NCI-H187 (cell line): ENCODE results near the gene SRA1.

Source experiments
- DNase-seq, 2 experiments: peaks; one replicate each; lab custom pipeline; 2025; lab: John Stamatoyannopoulos, UW

Gene SRA1

DNA sequence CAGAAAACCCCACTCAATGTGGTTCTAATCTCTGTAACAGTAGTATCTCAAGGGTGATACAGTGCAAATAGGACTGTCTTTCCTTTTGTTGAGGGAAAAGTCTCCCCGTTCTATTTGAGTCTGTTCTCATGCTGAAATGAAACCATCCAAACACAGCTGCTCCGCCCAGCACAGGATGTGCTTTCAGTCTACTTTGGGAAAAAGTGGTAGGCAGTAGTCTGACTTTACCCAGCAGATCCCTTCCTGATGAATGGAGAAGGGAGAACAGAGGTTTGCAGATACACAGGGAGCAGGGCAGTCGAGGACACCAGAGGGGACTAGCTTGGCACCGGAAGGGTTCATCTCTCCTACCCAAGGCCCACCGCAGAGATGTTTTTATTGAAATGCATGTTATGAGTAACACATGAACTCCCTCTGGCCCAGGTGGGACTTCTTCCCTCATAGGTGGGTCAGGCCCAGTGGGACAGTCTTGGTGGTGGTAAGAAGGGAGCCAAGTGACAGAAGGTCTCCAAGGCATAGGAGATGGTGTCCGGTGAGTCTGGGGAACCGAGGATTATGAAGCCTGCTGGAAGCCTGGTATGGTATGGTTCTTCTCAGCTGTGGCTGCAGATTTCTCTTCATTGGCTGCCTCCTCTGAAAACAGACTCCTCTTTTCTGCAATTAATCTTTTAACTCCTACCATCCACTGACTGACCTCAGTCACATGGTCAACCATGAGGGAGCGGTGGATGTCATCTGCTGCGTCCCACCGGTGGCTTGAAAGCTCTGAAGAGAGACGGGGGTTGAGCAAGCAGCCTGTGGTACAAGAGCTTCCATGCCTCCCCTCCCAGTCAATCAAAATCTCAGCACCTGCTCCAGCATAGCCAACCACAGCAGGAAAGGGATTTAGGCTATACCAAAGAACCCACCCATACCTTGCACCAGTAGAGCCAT is 6.9 kb downstream of the SRA1 start:
- DNase-seq: no peak

DNA sequence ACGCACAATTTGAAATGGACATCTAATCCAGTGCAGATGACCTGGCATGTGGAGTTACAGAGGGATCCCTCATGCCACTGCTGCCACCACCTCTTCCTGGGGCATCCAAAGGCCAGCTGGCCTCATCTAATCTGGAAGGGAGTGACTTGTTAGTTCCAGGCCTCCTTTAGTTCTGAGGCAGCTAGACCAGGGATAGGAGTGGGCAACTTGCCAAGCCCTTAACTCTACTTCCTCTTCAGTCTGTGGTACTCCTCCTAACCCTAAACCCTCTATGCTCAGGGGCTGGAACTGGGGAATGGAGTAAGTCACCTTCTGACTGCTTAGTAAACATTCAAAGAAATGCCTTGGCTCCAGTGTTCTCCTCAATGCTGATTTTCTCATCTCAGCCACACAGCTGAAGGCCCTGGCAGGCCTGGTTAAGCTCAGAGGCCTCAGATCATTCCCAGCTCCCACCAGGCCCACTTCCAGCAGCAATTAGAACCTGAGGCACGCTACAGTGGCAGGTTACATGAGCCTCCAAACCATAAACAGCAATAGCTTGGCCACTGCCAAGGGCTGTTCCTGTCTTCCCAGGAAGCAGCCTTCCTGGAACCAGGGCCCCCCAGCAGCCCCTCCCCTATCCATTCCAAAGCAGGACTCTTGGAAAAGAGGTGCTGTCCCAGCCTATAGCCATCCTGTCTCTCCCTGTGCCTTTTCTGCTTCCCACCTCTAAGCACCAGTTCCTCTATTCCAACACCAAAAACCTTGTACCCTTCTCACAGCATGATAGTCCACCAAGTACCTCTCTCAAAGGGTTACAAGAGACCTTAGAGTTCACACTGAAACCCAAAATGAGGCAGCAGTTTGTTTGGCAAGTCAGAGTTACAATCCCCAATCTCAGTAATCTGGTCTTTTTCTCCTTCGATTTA is 7.8 kb downstream of the SRA1 start:
- no peak for DNase-seq

DNA sequence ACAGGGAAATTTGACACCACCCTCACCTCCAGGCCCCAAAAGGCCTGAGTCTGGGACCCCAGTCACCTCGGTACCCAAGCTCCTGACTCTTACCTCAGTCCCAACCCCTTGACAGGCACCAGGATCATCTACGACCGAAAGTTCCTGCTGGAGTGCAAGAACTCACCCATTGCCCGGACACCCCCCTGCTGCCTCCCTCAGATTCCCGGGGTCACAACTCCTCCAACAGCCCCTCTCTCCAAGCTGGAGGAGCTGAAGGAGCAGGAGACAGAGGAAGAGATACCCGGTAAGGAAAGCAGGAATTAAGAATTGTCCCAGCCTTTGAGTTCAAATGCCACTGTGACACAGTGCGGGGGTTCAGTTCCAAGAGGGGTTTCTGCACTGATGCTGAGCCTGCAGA is 8.5 kb downstream of the SRA1 start:
- no peak for DNase-seq

DNA sequence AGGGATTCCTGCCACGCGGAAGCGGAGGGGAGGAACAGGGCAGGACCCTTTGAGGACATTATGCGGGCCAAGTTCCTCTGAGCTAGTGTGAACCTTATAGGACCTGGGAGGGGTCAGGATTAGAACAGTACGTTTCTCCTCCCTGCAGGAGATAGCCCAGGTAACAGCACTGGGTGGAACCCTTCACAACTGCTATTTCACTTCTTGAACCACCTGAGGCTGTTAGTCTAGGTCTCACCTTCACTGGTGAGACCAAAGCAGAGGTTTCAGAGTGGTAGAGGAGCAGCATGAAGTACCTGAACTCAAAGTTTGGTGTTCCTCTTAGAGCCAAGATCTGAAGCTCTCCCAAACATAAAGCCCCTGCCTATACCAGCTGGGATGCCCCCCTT is 9.0 kb downstream of the SRA1 start:
- DNase-seq: no peak

DNA sequence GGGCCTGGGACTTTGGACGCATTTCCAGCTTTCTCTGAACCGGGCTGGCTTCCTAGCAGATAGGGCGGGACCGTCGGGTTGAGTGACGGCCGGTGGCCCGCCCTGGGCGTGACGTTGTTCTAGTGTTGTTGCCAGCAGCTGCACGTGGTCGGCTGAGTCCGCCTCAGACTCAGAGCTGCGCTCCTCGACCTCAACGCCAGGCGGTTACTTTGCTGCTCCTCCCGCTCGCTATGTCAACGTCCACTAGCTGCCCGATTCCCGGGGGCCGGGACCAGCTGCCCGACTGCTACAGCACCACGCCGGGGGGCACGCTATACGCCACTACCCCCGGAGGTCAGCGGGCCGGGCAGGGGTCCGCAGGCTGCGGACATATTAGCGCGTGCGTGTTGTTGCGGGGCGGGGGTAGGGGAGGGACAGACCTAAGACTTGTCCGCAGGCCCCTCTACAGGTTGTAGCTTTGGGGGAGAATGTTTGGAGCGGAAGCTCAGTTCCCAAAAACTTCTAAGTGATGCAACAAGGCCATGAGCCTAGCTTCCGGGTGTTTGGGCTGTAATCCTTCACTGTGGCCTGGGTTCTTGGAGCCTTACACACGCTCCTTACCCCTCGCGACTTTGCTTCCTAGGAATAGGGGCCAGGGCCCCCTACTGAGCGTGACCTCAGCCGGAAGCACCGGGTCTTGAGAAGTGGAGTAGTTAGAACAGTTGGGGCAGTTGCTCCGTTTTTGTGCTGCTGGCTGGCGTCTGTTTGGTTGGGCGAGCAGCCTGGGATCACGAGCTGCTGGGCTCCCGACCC is 9.6 kb downstream of the SRA1 start, which contains the start of gene EIF4EBP3:
EIF4EBP3 (plus strand) TSS at position 155 of the 792 bp plus-strand sequence; CDS start at position 231, 76 bp downstream.
- DNase-seq: peak; percentile 22 to 25

DNA sequence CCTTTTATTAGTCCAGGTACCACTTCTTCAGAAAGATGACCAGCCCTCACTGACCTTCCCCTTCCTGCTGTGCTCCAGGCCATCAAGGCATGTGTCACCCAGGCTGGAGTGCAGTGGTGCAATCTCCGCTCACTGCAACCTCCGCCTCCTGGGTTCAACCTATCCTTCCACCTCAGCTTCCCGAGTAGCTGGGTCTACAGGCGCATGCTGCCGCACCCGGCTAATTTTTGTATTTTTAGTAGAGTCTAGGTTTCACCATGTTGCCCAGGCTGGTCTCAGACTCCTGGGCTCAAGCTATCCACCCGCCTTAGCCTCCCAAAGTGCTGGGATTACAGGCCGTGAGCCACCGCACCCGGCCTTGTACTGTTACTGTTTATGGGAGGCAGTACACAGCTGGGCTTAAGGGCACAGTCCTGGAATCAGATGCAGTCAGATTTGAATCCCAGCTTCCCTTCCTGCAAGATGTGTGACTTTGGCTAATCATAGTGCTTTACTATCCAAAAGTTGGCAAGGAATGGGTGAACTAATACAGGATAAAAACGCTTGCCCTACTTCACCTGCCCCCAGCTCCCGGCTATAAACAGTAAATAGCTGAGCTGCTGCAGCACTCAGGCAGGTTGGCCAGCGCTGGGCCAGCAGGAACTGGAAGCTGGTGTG is 10.3 kb downstream of the SRA1 start:
- DNase-seq: no peak

DNA sequence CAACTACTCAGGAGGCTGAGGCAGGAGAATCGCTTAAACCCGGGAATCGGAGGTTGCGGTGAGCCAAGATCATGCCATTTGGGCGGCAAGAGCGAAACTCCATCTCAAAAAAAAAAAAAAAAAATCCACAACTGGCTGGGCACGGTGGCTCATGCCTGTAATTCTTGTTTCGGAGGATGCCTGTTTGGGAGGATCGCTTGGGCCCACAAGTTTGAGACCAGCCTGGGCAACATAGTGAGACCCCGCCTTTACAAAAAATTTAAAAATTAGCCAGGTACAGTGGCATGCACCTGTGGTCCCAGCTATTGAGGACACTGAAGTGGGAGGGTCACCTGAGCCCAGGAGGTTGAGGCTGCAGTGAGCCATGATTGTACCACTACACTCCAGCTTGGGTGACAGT is 11.7 kb downstream of the SRA1 start:
- DNase-seq: no peak

DNA sequence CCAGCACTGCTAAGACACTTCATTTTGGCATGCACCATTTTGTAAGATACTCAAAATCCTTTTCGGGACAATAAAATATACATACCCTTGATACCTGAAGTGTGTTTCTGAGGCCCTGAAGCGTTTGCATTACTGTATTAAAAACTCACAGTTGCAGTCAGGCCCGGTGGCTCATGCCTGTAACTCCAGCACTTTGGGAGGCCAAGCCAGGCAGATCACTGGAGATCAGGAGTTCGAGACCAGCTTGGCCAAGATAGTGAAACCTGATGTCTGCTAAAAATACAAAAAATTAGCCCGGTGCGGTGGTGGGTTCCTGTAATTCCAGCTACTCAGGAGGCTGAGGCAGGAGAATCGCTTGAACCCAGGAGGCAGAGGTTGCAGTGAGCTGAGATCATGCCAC is 12.3 kb downstream of the SRA1 start:
- no peak for DNase-seq

DNA sequence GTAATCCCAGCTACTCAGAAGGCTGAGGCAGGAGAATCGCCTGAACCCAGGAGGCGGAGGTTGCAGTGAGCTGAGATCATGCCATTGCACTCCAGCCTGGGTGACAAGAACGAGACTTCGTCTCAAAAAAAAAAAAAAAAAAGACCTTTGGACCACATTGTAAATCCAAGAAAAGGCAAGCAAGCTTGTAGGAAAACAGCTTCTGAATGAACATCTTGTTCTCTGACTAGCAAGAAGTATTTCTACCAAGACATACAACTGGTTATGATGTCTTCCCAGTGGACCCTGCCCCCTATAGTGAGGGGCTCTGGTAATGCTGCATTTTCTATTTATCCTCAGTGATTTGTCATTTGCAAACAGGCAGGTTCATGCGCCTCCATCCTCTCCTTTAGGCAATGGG is 14.3 kb downstream of the SRA1 start:
- DNase-seq: no peak

DNA sequence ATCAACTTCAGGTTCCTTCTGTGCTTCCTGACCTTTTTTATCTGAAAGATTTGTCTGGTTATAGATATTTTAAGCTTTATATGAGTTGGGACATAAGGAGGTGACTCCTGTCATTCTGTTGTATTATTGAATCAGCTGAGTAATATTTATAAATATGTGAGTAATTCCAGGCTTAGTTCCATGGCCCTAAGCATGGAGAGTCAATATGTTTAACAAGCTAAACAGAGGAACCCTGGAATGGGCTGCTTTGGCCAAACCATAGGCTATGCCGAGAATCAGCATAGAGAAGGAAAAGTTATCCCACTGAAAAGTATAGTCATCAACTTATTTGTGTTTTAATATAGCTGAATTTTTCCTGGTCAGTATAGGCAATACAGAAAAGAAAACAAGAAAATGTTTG is 17.0 kb downstream of the SRA1 start:
- DNase-seq: no peak

DNA sequence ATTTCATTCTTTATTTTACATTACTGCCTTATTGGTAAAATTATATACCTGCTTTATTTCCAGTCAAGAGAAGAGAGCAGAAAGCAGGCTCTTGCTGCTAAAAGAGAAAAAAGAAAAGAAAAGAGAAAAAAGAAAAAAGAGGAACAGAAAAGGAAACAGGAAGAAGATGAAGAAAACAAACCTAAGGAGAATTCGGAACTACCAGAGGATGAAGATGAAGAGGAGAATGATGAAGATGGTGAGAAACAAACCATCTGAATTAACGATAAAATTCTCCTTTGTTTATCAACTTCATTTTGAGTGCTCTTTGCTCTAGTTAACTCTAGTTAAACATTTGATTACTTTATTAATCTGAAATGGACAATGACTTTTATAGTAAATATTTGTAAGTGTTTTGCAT is 33.3 kb downstream of the SRA1 start:
- DNase-seq: no peak

DNA sequence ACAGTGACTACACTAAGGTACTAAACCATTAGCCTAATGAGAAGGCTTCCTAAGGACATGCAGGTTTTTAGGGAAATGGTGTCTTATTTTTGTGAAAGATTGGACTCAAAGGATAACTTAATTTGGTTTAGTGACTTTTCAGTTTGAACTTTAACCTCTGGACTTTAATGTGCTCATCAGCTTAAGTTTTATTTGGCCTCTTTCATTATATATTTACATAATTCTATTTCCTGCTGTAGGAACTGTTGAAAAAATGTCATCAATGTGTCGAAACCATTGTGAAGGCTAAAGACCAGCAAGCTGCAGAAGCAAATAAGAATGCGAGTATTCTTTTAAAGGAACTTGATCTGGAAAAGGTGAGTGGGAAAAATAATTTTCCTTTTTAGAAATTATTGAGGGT is 44.1 kb downstream of the SRA1 start:
- DNase-seq: no peak

DNA sequence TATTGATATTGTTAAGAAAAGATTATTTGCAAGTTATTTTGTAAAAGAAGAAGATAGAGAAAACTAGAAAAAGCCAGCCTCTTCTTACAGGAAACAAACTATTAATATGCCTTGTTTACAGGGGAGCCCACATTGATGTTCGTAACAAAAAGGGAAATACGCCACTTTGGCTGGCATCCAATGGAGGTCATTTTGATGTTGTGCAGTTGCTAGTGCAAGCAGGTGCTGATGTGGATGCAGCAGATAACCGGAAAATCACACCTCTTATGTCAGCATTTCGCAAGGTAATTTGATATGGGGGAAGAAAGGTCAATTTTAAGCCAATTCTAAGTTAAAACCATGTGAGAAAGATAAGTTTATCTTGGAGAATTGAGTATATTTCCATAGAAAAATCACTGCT is 47.4 kb downstream of the SRA1 start:
- DNase-seq: no peak

DNA sequence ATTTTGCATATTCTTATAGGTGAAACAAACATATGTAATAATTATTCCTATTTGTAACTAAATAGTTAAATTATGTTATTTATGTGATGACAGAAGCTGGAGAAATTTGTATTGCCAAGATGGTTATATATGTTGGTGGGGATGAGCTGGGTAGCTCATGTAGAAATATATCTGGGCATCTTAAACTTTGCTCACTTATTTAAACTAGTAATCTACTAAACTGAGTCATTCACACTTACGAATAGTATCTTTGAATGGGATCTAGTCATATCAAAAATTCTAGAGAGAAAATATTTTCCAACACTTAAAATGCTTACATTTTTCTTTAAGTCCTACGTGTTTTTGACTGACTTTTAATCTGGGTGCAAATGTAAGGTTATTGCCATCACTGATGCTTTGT is 54.4 kb downstream of the SRA1 start:
- no peak for DNase-seq
